HepG2 (cell line): Measurements from ENCODE around the gene CSNK1D. TPM values are rescaled to one million over a fixed set of nuclear protein-coding genes. Genes with fewer than 3 reads are reported as not detected.

Experiments used
- AGO1 ChIP-seq: fragments of 200-400 bp; formaldehyde crosslinking; IDR thresholded peaks from 2 replicates; pipeline ENCODE4 v1.6.1; 2017; ENCODE audit warnings: mild to moderate bottlenecking, low read depth, low read length, moderate library complexity; ENCODE audit not compliant: poor library complexity, severe bottlenecking
- AHDC1 ChIP-seq: sonication (generic); formaldehyde crosslinking; IDR thresholded peaks from 2 replicates; pipeline ENCODE4 v1.5.1; 2020; ENCODE audit warnings: mild to moderate bottlenecking, missing genetic modification reagents, borderline replicate concordance
- CSRNP1 ChIP-seq: sonication (generic); formaldehyde crosslinking; IDR thresholded peaks from 2 replicates; pipeline ENCODE4 v1.8.1; 2023; ENCODE audit warnings: mild to moderate bottlenecking, missing genetic modification reagents
- GPN1 ChIP-seq: sonication (generic); formaldehyde crosslinking; IDR thresholded peaks from 2 replicates; pipeline ENCODE4 v1.5.1; 2020; ENCODE audit warnings: missing genetic modification reagents, borderline replicate concordance
- HNRNPL ChIP-seq: fragments of 200-400 bp; formaldehyde crosslinking; IDR thresholded peaks from 2 replicates; pipeline ENCODE4 v1.6.1; 2017; ENCODE audit warnings: mild to moderate bottlenecking, low read depth, low read length
- KAT8 ChIP-seq: IDR thresholded peaks from 2 replicates; pipeline ENCODE4 v1.6.1; 2016; ENCODE audit warnings: missing genetic modification reagents, missing compliant biosample characterization
- MEIS1 ChIP-seq: sonication (generic); formaldehyde crosslinking; IDR thresholded peaks from 2 replicates; pipeline ENCODE4 v1.9.0; 2021; ENCODE audit warnings: mild to moderate bottlenecking, missing genetic modification reagents, moderate library complexity, borderline replicate concordance
- MXD4 ChIP-seq: IDR thresholded peaks from 2 replicates; pipeline ENCODE4 v1.6.1; 2016; ENCODE audit warnings: mild to moderate bottlenecking, missing biosample characterization, missing genetic modification reagents
- MYC ChIP-seq: sonication (generic); formaldehyde crosslinking; IDR thresholded peaks from 2 replicates; pipeline ENCODE4 v1.9.0; 2021; ENCODE audit warnings: missing genetic modification reagents, borderline replicate concordance
- PCBP2 ChIP-seq: fragments of 200-400 bp; formaldehyde crosslinking; optimal IDR thresholded peaks from 2 replicates; pipeline ENCODE3; 2018; ENCODE audit warnings: low read length, low read depth; ENCODE audit not compliant: poor library complexity, severe bottlenecking
- POGZ ChIP-seq: sonication (generic); formaldehyde crosslinking; IDR thresholded peaks from 2 replicates; pipeline ENCODE4 v1.4.0; 2020; ENCODE audit warnings: mild to moderate bottlenecking, missing genetic modification reagents
- POLR2AphosphoS2 ChIP-seq: IDR thresholded peaks from 2 replicates; pipeline ENCODE4 v1.6.1; 2011; ENCODE audit warnings: low read depth, low read length, improper control_type of control experiment
- SRSF9 ChIP-seq: fragments of 200-400 bp; formaldehyde crosslinking; IDR thresholded peaks from 2 replicates; pipeline ENCODE4 v1.6.1; 2018; ENCODE audit warnings: borderline replicate concordance, mild to moderate bottlenecking, low read depth, low read length; ENCODE audit not compliant: insufficient read depth, poor library complexity, severe bottlenecking
- TFDP2 ChIP-seq: sonication (generic); formaldehyde crosslinking; IDR thresholded peaks from 2 replicates; pipeline ENCODE4 v1.4.0; 2020; ENCODE audit warnings: missing genetic modification reagents
- UBTF ChIP-seq: sonication (generic); formaldehyde crosslinking; IDR thresholded peaks from 2 replicates; pipeline ENCODE4 v1.4.0; 2020; ENCODE audit warnings: mild to moderate bottlenecking, missing genetic modification reagents
- ZC3H13 ChIP-seq: sonication (generic); formaldehyde crosslinking; IDR thresholded peaks from 2 replicates; pipeline ENCODE4 v1.8.1; 2023; ENCODE audit warnings: mild to moderate bottlenecking, missing genetic modification reagents, moderate library complexity
- ZNF251 ChIP-seq: sonication (generic); formaldehyde crosslinking; IDR thresholded peaks from 2 replicates; pipeline ENCODE4 v1.9.0; 2021; ENCODE audit warnings: mild to moderate bottlenecking, missing genetic modification reagents
- polyA plus RNA-seq, 8 experiments: library from polyadenylated mRNA; depleted of rRNA in 3 of 8; stranded (reverse) in 7 of 8; unstranded in 1 of 8; fragments of >200 nt; fragmentation: Illumina TruSeq in 4 of 8; extraction: Trizol in 4 of 8; gene quantifications; 2 replicates each; pipeline versions ENCODE4 v1.2.1 to v1.2.3, GENCODE V29; 2011 to 2016; ENCODE audit warnings: low read depth in 4 of 8, missing spikeins in 1 of 8, mixed read lengths in 1 of 8; ENCODE audit not compliant: insufficient read depth in 1 of 8
- total RNA-seq, 5 experiments: library from RNA; depleted of rRNA; stranded (reverse); fragments of >200 nt; fragmentation: Illumina TruSeq; extraction: Trizol; gene quantifications; 2 replicates each; pipeline ENCODE4 v1.2.3, GENCODE V29; 2016; ENCODE audit warnings: low read depth in 1 of 5

The CSNK1D gene
- total and polyA plus RNA-seq, 2 of the 13 experiments (the other 11 are each of a cell fraction or from before 2014, with no cell fraction given): 31.5 to 128 TPM

- 0 out of 2 replicates have a peak, but pooled peaks have one; percentile 26 for TF ChIP-seq POGZ (CRISPR knock-in tag)
- TF ChIP-seq UBTF (CRISPR knock-in tag): peak; percentile 47
- TF ChIP-seq MEIS1 (CRISPR knock-in tag): no peak
- no peak for TF ChIP-seq ZNF251 (CRISPR knock-in tag)
- TF ChIP-seq MXD4 (CRISPR knock-in tag): no peak; the same call in 1 of the 2 replicates
- TF ChIP-seq KAT8: 0 out of 2 replicates have a peak, but pooled peaks have one; percentile 21
- peak; percentile 63 for TF ChIP-seq AGO1
- no peak for TF ChIP-seq GPN1 (CRISPR knock-in tag)
- no peak for TF ChIP-seq TFDP2 (CRISPR knock-in tag)
- peak; percentile 68 for TF ChIP-seq ZC3H13 (CRISPR knock-in tag)
- no peak for TF ChIP-seq CSRNP1 (CRISPR knock-in tag)
- no peak for TF ChIP-seq PCBP2
- peak; percentile 99 for TF ChIP-seq HNRNPL
- TF ChIP-seq AHDC1: 0 out of 2 replicates have a peak, but pooled peaks have one; percentile 37
- no peak for TF ChIP-seq SRSF9
- TF ChIP-seq POLR2AphosphoS2: no peak
- TF ChIP-seq MYC (CRISPR knock-in tag): peak; percentile 84
These were observed 46.8 kb upstream of the CSNK1D start (continued) for GRCh38 chr17:82320140-82320840.
